ENCODE data around the gene DUOX1.
"Not testable (repeated sequence)": the region's sequence is repeated elsewhere in the genome, so short reads cannot be mapped to it uniquely, and the experiment has no call there.

- not testable (repeated sequence) for TF ChIP-seq CTCF (optimal IDR thresholded peaks at IDR 0.05 in 1 of 3, IDR thresholded peaks at IDR 0.05 in 1 of 3, conservative IDR thresholded peaks at IDR 0.05 in 1 of 3; ENCODE audit: extremely low read depth in 1 of 3, insufficient read depth in 2 of 3, low read length in 3 of 3); EZH2 (IDR thresholded peaks at IDR 0.05; ENCODE audit: low read length)
These were observed 25.6 kb upstream of the DUOX1 start for GRCh38 chr15:45104170-45104569.

Measured in keratinocyte (primary cell).